Activated T-cell treated with anti-CD3 and anti-CD28 coated beads, Interleukin-2, amount 50 U/mL, for 24 hours (primary cell): Measurements from ENCODE around the gene KNCN.
A peak's percentile ranks its signal among the peaks of the same experiment; 100 is the strongest.

Experiments
- DNase-seq: peaks from one replicate; pipeline ENCODE4 v3.0.0-alpha.2; 2020
- H3K27ac Mint-ChIP-seq: 2 replicates; pipeline ENCODE4 v1.8.0; 2020; ENCODE audit warnings: mild to moderate bottlenecking, mixed read lengths
- H3K27me3 Mint-ChIP-seq: 2 replicates; pipeline ENCODE4 v1.8.0; 2020; ENCODE audit warnings: mixed read lengths
- H3K36me3 Mint-ChIP-seq: 2 replicates; pipeline ENCODE4 v1.8.0; 2020; ENCODE audit warnings: low read depth, mixed read lengths
- H3K4me1 Mint-ChIP-seq: 2 replicates; pipeline ENCODE4 v1.8.0; 2020; ENCODE audit warnings: low read depth, mixed read lengths
- H3K4me3 Mint-ChIP-seq: 2 replicates; pipeline ENCODE4 v1.8.0; 2020; ENCODE audit warnings: mild to moderate bottlenecking, moderate library complexity, mixed read lengths
- H3K9me3 Mint-ChIP-seq: 2 replicates; pipeline ENCODE4 v1.8.0; 2020; ENCODE audit warnings: mixed read lengths

The KNCN gene

GRCh38 chr1:46526691-46527291 lies 24.7 kb downstream of the KNCN start:
- H3K27ac Mint-ChIP-seq, result no peak overlapping the region
- H3K4me3 Mint-ChIP-seq, result no peak overlapping the region
- DNase-seq, result no peak
- no peaks in the 10 kb centered on the region for H3K9me3 Mint-ChIP-seq
- H3K4me1 Mint-ChIP-seq, result peaks cover 20% of the 10 kb centered on the region
- no peaks in the 10 kb centered on the region for H3K36me3 Mint-ChIP-seq
- peaks cover 53% of the 10 kb centered on the region for H3K27me3 Mint-ChIP-seq

- no peak overlapping the region for H3K27ac Mint-ChIP-seq
- H3K4me3 Mint-ChIP-seq, result no peak overlapping the region
- no peak for DNase-seq
- no peaks in the 10 kb centered on the region for H3K9me3 Mint-ChIP-seq
- peaks cover 23% of the 10 kb centered on the region for H3K4me1 Mint-ChIP-seq
- no peaks in the 10 kb centered on the region for H3K36me3 Mint-ChIP-seq
- H3K27me3 Mint-ChIP-seq, result peaks cover 53% of the 10 kb centered on the region
Measured at GRCh38 chr1:46526013-46526690, 25.3 kb downstream of the KNCN start.

- H3K9me3 Mint-ChIP-seq, result no peaks in the 10 kb centered on the region
- no peak overlapping the region for H3K4me3 Mint-ChIP-seq
- peaks cover 23% of the 10 kb centered on the region for H3K4me1 Mint-ChIP-seq
- DNase-seq, result no peak
- H3K27ac Mint-ChIP-seq, result no peak overlapping the region
- peaks cover 52% of the 10 kb centered on the region for H3K27me3 Mint-ChIP-seq
- no peaks in the 10 kb centered on the region for H3K36me3 Mint-ChIP-seq
Measured at GRCh38 chr1:46525253-46525983, 26.0 kb downstream of the KNCN start.

- Mint-ChIP-seq H3K4me3 (no peak overlapping the region), H3K4me1 (peaks cover 23% of the 10 kb centered on the region), H3K27me3 (peaks cover 53% of the 10 kb centered on the region), H3K27ac (no peak overlapping the region), H3K9me3 (no peaks in the 10 kb centered on the region), H3K36me3 (no peaks in the 10 kb centered on the region)
- no peak for DNase-seq
Measured at GRCh38 chr1:46524843-46525242, 26.6 kb downstream of the KNCN start.

- no peak overlapping the region for H3K27ac Mint-ChIP-seq
- no peak overlapping the region for H3K4me3 Mint-ChIP-seq
- H3K9me3 Mint-ChIP-seq, result no peaks in the 10 kb centered on the region
- no peaks in the 10 kb centered on the region for H3K36me3 Mint-ChIP-seq
- H3K4me1 Mint-ChIP-seq, result peaks cover 17% of the 10 kb centered on the region
- peaks cover 48% of the 10 kb centered on the region for H3K27me3 Mint-ChIP-seq
- DNase-seq, result no peak
Measured at GRCh38 chr1:46523496-46524353, 27.7 kb downstream of the KNCN start.

DNA sequence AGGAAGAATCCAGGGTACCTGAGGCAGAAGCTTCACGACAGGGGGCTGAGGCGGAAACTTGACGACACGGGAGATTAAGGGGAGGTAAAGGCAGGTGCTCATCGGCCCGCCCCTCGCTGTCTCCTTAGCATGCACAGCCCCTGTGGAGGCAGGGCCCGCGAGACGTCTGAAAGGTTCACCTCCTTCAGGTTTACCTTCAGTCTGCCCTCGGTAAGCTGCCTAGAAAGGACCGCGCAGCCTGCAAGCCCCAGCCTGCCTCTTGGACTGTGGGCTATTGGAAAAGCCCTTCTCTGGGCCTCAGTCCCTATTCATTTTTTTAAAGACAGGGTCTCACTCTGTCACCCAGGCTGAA lies 28.5 kb downstream of the KNCN start:
- no peak for DNase-seq
- Mint-ChIP-seq H3K36me3 (no peaks in the 10 kb centered on the region), H3K4me1 (peaks cover 15% of the 10 kb centered on the region), H3K27me3 (peaks cover 47% of the 10 kb centered on the region), H3K4me3 (no peak overlapping the region), H3K9me3 (no peaks in the 10 kb centered on the region), H3K27ac (no peak overlapping the region)

DNA sequence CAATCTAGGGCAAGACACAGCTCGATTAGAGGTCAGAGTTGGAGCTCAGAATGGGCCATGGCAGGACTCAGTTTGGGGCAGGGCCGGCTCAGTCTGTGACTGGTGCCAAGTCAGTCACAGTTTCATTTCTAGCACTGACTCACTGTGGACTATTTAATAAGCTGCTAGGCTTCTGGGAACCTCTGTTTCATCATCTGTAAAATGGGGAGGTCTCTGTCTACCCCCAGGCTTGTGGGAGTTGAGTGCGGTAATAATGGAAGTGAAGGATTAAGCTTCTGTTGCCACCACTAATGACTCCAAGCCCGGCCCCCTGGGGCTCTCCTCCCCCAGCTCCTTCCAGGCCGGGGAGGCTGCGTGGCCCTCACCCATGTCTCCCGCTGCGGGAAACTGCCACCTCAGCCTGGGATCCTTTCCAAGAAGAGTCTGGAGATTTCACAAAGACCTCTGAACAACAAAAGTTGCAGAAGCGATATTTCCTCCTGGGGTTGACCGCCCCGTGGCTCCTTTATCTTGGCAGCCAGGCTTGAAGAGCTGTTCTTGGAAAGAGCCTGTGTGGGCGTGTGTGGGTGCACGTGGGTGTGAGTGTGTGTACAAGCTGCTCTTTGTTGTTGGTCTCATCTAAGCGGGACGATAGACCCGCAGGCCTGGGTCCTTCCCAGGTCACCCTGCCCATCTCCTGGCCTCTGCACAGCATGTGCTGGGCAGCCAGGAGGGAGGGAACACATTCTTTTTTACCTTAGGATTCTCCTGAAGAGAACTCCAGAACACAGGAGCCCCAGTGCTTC lies 29.1 kb downstream of the KNCN start:
- peaks cover 15% of the 10 kb centered on the region for H3K4me1 Mint-ChIP-seq
- DNase-seq, result peak; percentile 46
- H3K36me3 Mint-ChIP-seq, result no peaks in the 10 kb centered on the region
- peak overlapping the region; percentile 85 for H3K27ac Mint-ChIP-seq
- peaks cover 45% of the 10 kb centered on the region for H3K27me3 Mint-ChIP-seq
- no peaks in the 10 kb centered on the region for H3K9me3 Mint-ChIP-seq
- peak overlapping the region; percentile 12 for H3K4me3 Mint-ChIP-seq

DNA sequence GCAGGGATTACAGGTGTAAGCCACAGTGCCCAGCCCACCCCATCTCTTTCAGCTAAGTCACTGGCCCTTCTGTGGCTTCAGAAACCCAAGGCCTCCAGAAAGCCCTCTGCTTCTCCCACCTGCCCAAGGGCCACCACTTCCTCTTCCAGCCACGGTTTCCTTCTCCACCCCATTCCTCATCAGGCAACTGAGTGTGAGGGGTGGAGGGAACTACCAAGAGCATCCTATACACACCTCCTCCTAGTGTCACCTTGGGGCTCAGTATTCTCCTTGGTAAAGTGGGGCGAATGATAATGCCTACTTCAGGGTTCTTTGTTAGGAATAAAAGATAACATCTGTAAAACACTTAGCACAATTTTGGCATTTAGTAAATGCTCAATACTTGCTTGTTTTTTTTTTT lies 30.0 kb downstream of the KNCN start:
- Mint-ChIP-seq H3K9me3 (no peaks in the 10 kb centered on the region), H3K4me3 (no peak overlapping the region), H3K27me3 (peaks cover 46% of the 10 kb centered on the region), H3K27ac (no peak overlapping the region), H3K4me1 (peaks cover 15% of the 10 kb centered on the region), H3K36me3 (no peaks in the 10 kb centered on the region)
- no peak for DNase-seq

GRCh38 chr1:46520063-46520911 lies 31.2 kb downstream of the KNCN start:
- H3K27me3 Mint-ChIP-seq, result peaks cover 44% of the 10 kb centered on the region
- H3K27ac Mint-ChIP-seq, result peak overlapping the region; percentile 26
- no peak for DNase-seq

GRCh38 chr1:46519209-46519608 lies 32.2 kb downstream of the KNCN start:
- Mint-ChIP-seq H3K4me1 (peaks cover 15% of the 10 kb centered on the region), H3K4me3 (no peak overlapping the region), H3K27me3 (peaks cover 41% of the 10 kb centered on the region), H3K9me3 (no peaks in the 10 kb centered on the region), H3K36me3 (no peaks in the 10 kb centered on the region), H3K27ac (no peak overlapping the region)
- DNase-seq, result no peak

More at GRCh38 chr1:46520063-46520911, 31.2 kb downstream of the KNCN start:
- Mint-ChIP-seq H3K4me1 (peaks cover 15% of the 10 kb centered on the region), H3K4me3 (no peak overlapping the region), H3K36me3 (no peaks in the 10 kb centered on the region), H3K9me3 (no peaks in the 10 kb centered on the region)

- Mint-ChIP-seq H3K36me3 (no peaks in the 10 kb centered on the region), H3K4me1 (peaks cover 15% of the 10 kb centered on the region), H3K4me3 (no peak overlapping the region), H3K27ac (no peak overlapping the region), H3K9me3 (no peaks in the 10 kb centered on the region), H3K27me3 (peaks cover 46% of the 10 kb centered on the region)
- no peak for DNase-seq
Measured at GRCh38 chr1:46517932-46518498, 33.4 kb downstream of the KNCN start.

DNA sequence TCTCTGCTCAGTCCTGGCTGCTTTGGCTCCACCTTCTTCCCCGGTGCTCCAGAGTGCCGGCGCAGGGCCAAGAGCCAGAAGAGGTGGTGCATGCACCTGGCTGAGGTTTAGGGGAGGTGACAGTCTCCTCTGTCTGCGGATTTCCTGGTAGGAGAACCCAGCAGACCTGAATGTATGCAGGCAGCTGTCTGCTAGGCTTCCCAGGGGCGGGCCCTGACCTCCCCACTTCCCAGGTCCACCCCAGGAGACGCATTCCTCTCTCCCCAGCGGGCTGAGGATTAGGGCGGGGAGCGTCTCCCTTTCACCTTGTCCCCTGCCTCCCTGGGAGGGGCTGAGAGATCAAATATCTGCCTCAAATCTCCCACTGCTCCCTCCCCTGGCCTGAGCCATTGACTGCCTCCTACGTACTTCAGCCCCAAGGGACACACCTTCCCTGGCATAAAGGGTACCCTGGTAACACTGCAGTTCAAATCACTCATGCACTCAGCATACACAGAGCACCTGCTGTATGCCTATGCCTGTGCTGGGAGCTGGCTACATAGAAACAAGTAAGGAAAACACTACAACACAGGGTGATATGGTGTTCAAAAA lies 34.3 kb downstream of the KNCN start:
- DNase-seq, result no peak
- Mint-ChIP-seq H3K27me3 (peaks cover 52% of the 10 kb centered on the region), H3K27ac (no peak overlapping the region), H3K4me3 (no peak overlapping the region), H3K36me3 (no peaks in the 10 kb centered on the region), H3K9me3 (no peaks in the 10 kb centered on the region), H3K4me1 (peaks cover 7% of the 10 kb centered on the region)
